Suprapubic skin (tissue), 3 donors: ENCODE results near the gene IPMK.

Experiments
- EP300 ChIP-seq: sonication (generic); formaldehyde crosslinking; IDR thresholded peaks from one replicate; pipeline ENCODE4 v1.6.1; 2017; ENCODE audit warnings: antibody characterized with exemption
- POLR2A ChIP-seq, 2 donors: fragments of 450-650 bp; IDR thresholded peaks; one replicate each; pipeline ENCODE4 v1.6.1; 2017; ENCODE audit warnings: antibody characterized with exemption in 2 of 2, mild to moderate bottlenecking in 2 of 2, moderate library complexity in 2 of 2
- TF ChIP-seq, protein P1 (sequence below), 2 donors: fragments of 200-600 bp in 1 of 2; fragments of 450-650 bp in 1 of 2; sonication (generic) in 1 of 2; IDR thresholded peaks; one replicate each; pipeline ENCODE4 v1.5.1; 2016 to 2019; ENCODE audit warnings: antibody characterized with exemption in 2 of 2, mild to moderate bottlenecking in 1 of 2, moderate library complexity in 1 of 2

DNA sequence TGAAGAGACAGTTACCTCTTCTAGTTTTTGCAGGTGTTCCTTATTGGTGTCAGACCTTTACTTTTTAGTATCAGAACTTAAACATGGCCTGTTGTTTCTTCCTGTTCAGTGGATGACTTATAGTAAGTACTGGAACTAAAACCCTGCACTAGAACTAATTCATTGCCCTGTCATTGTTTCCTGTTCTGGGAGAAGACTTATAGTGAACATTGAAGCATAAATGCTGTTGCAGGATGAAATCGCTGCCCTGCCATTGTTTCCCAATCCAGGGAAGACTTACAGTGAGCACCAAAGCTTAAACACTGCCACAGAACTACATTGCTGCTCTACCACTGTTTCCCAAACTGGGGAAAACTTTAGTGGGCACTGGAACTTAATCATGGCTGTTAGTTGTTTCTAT, 13.1 kb downstream of the IPMK start:
- TF ChIP-seq, protein P1, sequence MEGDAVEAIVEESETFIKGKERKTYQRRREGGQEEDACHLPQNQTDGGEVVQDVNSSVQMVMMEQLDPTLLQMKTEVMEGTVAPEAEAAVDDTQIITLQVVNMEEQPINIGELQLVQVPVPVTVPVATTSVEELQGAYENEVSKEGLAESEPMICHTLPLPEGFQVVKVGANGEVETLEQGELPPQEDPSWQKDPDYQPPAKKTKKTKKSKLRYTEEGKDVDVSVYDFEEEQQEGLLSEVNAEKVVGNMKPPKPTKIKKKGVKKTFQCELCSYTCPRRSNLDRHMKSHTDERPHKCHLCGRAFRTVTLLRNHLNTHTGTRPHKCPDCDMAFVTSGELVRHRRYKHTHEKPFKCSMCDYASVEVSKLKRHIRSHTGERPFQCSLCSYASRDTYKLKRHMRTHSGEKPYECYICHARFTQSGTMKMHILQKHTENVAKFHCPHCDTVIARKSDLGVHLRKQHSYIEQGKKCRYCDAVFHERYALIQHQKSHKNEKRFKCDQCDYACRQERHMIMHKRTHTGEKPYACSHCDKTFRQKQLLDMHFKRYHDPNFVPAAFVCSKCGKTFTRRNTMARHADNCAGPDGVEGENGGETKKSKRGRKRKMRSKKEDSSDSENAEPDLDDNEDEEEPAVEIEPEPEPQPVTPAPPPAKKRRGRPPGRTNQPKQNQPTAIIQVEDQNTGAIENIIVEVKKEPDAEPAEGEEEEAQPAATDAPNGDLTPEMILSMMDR (IDR thresholded peaks at IDR 0.05): no peak
- TF ChIP-seq POLR2A (IDR thresholded peaks at IDR 0.05): no peak
- no peak for TF ChIP-seq EP300
